ENCODE data around the gene CFAP47. TPM values are rescaled to one million over a fixed set of nuclear protein-coding genes. Genes with fewer than 3 reads are reported as not detected.

CFAP47 gene, protein sequence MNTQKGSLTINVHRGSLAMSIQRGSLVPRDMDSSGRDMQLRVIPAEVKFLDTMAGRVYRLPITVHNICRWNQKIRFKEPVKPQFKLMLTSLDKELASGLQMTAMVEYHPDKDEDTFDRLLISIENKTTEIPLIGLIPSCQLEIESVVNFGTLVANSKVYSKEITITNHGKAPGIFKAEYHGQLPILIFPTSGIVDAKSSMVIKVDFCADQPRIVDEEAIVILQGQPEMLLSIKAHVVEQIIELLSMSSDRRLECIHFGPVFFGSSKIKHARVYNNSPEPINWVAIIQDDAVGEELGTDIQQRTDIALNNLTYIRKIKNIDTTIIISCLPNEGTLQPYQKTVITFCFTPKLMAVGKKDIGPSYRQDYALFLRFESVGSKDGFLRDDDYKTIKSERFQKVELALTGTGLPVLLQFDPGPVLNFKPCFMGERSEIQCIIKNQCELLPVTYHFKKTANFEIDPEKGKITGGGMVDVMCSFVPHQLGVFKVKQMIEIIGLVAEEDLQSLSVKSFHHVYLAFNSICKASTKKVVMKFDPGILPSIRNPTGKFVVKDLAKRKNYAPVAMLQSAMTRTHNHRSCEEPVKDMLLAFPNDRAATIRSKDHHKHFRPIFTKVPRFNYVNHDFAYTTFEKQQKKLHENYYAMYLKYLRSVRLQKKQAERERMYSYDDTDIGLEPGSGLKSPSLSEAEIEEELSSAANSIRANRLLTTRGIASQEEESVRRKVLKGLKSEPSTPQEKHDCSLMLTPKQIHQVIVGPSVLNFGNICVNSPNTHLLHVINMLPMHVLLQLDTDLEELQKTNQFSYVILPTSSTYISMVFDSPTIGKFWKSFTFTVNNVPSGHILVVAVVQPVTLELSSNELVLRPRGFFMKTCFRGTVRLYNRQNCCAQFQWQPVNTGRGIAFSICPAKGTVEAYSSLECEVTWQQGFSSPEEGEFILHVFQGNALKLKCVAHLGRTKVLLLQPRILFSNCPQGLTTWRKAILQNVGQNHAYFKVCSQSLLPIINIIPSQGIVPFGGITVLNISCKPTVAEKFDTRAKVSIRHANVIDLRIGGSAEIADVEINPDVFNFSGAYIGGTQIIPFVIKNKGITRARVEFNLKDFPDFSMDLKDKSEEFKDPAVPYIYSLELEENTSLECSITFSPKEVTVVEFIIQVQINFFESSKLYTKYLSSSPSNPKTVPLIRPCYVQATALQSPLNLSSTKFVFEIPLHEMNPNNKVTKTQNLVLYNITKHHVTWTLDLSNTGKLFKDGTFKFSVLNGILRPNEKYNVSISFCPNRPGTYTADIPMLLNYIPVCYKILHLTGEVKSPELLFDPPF (N-terminal part only)
- 0.03 and 0.08 TPM in 2 replicates for total RNA-seq (2014; rRNA removed; shearing (Covaris generic))

GRCh38 chrX:35919536-35920309, at the start of gene CFAP47:
Gene CFAP47, plus strand, starts transcription at chrX:35919734. Its CDS starts 66 bp downstream, at chrX:35919800.

Small RNA genes within 50 kb of the gene (small RNA-seq; reads per million reads assigned to genes)
- gene RNU6-641P = not detected

Other genes with a start within 250 kb of the CFAP47 start
- not detected in 2 replicates for gene MAGEB16, start 121.4 kb upstream of the CFAP47 start, total RNA-seq (2014; rRNA removed; shearing (Covaris generic))